LNCaP clone FGC (cell line): ENCODE results near the gene NFU1.
A peak's percentile ranks its signal among the peaks of the same experiment; 100 is the strongest.

Experiments
- DNase-seq: peaks from one replicate; pipeline ENCODE4 v3.0.0-alpha.2; 2011; ENCODE audit warnings: low read depth
- H3K4me3 ChIP-seq: 2 replicates; pipeline ENCODE4 v1.5.1; 2011; ENCODE audit warnings: mild to moderate bottlenecking, low read depth, low read length, control low read depth
- TF ChIP-seq, protein P1 (sequence below): IDR thresholded peaks from 2 replicates; pipeline ENCODE4 v1.5.1; 2012; ENCODE audit warnings: mild to moderate bottlenecking; ENCODE audit not compliant: control insufficient read depth, insufficient read depth; ENCODE audit errors: extremely low read depth

The NFU1 gene

DNA sequence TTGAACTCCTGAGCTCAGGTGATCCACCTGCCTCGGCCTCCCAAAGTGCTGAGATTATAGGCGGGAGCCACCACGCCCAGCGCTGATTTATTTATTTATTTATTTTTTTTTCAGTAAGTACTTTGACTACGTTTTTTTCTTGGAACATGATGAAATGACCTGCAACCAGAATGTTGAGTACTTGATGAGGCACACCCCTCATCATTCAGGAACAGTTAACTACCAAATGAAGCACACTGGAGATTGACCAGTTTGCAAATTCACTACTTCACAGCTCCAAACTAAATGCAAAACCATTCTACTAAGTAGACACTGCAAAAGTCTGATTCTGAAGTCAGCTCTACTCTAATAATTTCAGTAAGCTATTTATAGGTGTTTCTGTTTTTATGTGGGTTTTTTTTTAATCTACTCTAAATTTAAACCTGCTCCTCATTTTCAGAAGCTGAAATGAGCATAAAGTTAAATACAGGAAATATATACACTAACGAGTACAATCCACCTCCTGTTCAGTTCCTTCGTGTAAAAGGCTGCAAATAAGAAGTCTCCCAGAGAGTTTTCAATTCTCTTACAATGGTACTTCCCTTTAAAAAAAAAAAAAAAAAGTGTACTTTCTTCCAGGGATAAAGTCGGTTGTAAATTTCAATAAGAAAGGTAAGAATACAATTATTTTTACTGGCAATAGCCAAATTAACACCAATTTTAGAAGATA, 51.6 kb downstream of the NFU1 start:
- peak overlapping the region; percentile 69 for H3K4me3 ChIP-seq
- TF ChIP-seq, protein P1, sequence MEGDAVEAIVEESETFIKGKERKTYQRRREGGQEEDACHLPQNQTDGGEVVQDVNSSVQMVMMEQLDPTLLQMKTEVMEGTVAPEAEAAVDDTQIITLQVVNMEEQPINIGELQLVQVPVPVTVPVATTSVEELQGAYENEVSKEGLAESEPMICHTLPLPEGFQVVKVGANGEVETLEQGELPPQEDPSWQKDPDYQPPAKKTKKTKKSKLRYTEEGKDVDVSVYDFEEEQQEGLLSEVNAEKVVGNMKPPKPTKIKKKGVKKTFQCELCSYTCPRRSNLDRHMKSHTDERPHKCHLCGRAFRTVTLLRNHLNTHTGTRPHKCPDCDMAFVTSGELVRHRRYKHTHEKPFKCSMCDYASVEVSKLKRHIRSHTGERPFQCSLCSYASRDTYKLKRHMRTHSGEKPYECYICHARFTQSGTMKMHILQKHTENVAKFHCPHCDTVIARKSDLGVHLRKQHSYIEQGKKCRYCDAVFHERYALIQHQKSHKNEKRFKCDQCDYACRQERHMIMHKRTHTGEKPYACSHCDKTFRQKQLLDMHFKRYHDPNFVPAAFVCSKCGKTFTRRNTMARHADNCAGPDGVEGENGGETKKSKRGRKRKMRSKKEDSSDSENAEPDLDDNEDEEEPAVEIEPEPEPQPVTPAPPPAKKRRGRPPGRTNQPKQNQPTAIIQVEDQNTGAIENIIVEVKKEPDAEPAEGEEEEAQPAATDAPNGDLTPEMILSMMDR: no peak
- DNase-seq: no peak

DNA sequence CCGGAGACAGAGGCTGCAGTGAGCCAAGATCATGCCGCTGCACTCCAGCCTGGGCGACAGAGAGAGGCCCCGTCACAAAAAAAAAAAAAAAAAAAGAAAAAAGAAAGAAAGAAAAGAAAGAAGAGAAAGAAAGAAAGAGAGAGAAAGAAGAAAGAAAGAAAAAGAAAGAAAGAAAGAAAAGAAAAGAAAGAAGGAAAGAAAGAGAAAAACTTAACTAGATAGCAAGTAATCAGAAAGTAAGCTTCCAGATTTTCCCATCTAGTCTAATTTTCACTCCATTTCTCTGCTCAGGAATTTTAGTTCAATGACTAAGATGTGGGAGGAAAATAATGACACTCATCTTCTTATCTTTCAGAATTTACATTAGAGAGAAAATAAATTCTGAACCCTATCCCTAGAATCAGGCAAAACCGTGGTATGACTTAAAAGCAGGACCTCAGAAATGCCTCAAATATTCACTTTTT, 52.6 kb downstream of the NFU1 start:
- no peak overlapping the region for H3K4me3 ChIP-seq
- DNase-seq: no peak
- TF ChIP-seq, protein P1: no peak

DNA sequence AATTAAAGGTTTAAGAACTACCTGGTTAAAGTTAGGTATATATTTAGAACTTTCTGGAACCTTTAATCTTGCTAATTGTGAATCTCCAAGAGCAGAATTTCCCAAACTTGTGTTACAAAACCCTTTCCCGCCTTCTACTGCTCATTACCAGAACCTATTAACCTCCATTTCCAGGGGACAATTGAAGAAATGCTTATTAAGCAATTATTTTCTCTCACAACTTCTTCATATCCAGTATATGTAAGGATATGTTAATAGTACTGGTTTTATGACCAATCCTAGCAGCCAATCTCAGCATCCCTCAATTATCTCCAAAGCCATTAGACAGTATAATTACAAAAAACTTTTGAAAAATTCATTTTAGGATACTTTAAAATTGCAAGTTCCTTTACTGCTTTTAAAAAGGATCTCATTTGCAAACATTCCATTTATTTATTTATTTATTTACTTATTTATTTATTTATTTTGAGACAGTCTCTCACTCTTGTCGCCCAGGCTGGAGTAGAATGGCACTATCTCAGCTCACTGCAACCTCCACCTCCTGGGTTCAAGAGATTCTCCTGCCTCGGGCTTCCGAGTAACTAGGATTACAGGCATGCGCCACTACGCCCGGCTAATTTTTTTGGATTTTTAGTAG, 53.9 kb downstream of the NFU1 start:
- DNase-seq: no peak
- no peak overlapping the region for H3K4me3 ChIP-seq
- TF ChIP-seq, protein P1: no peak

DNA sequence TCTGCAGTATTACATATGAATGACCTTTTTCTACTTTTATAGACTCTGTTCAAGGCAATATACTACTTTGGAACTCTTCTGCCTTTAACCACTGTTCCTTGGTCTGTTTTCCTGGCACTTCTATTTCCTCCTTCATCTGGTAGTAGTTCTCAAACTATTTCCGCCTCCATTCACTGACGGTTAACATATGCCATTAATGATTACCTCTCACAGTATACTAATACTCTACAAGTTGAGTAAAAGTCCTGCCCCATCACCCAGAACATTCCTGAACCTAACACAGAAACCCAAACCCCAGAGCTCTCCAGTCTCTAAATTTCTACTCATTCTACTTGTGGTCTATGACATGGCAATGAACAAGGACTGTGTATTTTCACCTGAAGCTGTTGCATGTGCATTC, 54.7 kb downstream of the NFU1 start:
- no peak for DNase-seq
- TF ChIP-seq, protein P1: no peak
- H3K4me3 ChIP-seq: no peak overlapping the region

DNA sequence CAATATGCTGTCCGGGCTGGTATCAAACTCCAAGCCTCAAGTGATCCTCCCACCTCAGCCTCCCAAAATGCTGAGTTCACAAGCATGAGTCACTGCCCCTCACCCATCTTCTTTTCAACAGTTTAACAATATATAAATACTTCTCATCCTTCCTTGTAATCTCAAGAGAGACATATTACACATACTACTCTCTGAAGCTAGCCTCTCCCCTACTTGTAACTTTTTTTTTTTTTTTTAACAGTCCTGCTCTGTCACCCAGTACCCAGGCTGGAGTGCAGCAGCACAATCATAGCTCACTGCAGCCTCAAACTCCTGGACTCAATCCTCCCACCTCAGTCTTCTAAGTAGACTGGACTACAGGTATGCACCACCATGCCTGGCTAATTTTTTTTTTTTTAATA, 55.9 kb downstream of the NFU1 start:
- TF ChIP-seq, protein P1: no peak
- no peak for DNase-seq
- no peak overlapping the region for H3K4me3 ChIP-seq

DNA sequence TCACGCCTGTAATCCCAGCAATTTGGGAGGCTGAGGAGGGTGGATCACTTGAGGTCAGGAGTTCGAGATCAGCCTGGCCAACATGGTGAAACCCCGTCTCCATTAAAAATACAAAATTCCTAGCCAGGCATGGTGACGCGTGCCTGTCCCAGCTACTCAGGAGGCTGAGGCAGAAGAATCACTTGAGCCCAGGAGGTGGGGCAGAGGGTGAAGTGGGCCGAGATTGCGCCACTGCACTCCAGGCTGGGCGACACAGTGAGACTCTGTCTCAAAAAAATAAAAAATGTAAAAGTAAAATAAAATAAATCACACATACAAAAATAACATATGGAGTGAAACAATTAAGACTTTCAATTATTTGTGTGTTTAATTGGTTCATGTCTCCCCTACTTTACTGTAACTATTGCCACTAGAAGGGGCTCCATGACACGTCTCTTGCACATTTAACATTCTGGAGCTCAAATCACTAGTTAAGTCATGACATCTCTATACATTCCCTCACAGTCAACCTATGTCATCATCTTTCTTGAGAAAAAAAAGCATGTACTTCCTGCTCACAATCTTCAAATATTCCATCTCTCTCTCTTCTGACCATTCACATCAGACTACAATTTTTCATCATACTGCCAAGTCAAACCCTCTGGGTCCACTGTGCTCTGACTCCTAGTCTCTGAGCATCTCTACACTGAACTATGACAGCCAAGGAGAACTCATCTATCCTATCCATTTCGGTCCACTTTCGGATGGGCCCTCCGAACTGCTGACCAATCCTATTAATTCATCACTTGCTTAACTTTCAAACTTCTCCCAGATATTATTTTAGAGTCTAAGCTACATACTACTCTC, 56.9 kb downstream of the NFU1 start:
- H3K4me3 ChIP-seq: no peak overlapping the region
- DNase-seq: no peak
- TF ChIP-seq, protein P1: no peak
